Gastroesophageal sphincter (tissue), 4 donors: Measurements from ENCODE around the gene DISC1. TPM values are rescaled to one million over a fixed set of nuclear protein-coding genes. Genes with fewer than 3 reads are reported as not detected.

Experiments used
- ATAC-seq: fragments of 150-250 bp; one replicate; pipeline ENCODE4 v1.9.1; 2016; ENCODE audit warnings: mild to moderate bottlenecking, moderate library complexity
- H3K27ac ChIP-seq, 4 donors: fragments of 200-600 bp; sonication (generic) in 3 of 4; 1 replicate in 3 of 4; 2 replicates in 1 of 4; pipeline ENCODE4 v1.5.1; 2016 to 2019
- H3K27me3 ChIP-seq: fragments of 200-600 bp; sonication (generic); one replicate; pipeline ENCODE4 v1.5.1; 2019
- H3K36me3 ChIP-seq, 2 donors: fragments of 200-600 bp; sonication (generic); one replicate each; pipeline ENCODE4 v1.5.1; 2019; ENCODE audit warnings: control low read depth in 1 of 2
- H3K4me1 ChIP-seq, 3 donors: fragments of 200-600 bp; sonication (generic); 1 replicate in 2 of 3; 2 replicates in 1 of 3; pipeline ENCODE4 v1.5.1; 2016 to 2019; ENCODE audit warnings: control low read depth in 2 of 3
- H3K4me3 ChIP-seq, 2 donors: fragments of 200-600 bp; sonication (generic); one replicate each; pipeline ENCODE4 v1.5.1; 2019; ENCODE audit warnings: mild to moderate bottlenecking in 1 of 2, moderate library complexity in 1 of 2
- H3K9me3 ChIP-seq, 3 donors: fragments of 200-600 bp; sonication (generic); one replicate each; pipeline ENCODE4 v1.5.1; 2017 to 2019; ENCODE audit warnings: control low read depth in 2 of 3
- EP300 ChIP-seq: sonication (generic); formaldehyde crosslinking; IDR thresholded peaks from one replicate; pipeline ENCODE4 v1.6.1; 2017; ENCODE audit warnings: antibody characterized with exemption, mild to moderate bottlenecking
- POLR2A ChIP-seq, 2 donors: fragments of 450-650 bp; IDR thresholded peaks; one replicate each; pipeline ENCODE4 v1.6.1; 2017; ENCODE audit warnings: antibody characterized with exemption in 2 of 2, mild to moderate bottlenecking in 2 of 2, moderate library complexity in 1 of 2
- POLR2AphosphoS5 ChIP-seq: sonication (generic); formaldehyde crosslinking; IDR thresholded peaks from one replicate; pipeline ENCODE4 v1.6.1; 2017; ENCODE audit warnings: antibody characterized with exemption
- WGBS, 2 donors: methylation state at CpG; one replicate each; pipeline ENCODE4 v1.1.5; 2018; ENCODE audit warnings: low coverage in 1 of 2; 5-methylcytosine and 5-hydroxymethylcytosine counted together
- total RNA-seq, 4 donors: library from RNA; depleted of rRNA; stranded (reverse); fragments of >200 nt; gene quantifications; one replicate each; pipeline ENCODE4 v1.1.0, GENCODE V29; 2016
- TF ChIP-seq, protein P1 (sequence below), 4 experiments: fragments of 200-600 bp in 2 of 4; fragments of 450-650 bp in 2 of 4; sonication (generic) in 1 of 4; IDR thresholded peaks; one replicate each; pipeline ENCODE4 v1.5.1; 2017 to 2019; ENCODE audit warnings: antibody characterized with exemption in 4 of 4, mild to moderate bottlenecking in 2 of 4, moderate library complexity in 2 of 4

Gene DISC1
- total RNA-seq, 4 donors from 2014 or later = 4.4 to 9.8 (median 6.8) TPM

DNA sequence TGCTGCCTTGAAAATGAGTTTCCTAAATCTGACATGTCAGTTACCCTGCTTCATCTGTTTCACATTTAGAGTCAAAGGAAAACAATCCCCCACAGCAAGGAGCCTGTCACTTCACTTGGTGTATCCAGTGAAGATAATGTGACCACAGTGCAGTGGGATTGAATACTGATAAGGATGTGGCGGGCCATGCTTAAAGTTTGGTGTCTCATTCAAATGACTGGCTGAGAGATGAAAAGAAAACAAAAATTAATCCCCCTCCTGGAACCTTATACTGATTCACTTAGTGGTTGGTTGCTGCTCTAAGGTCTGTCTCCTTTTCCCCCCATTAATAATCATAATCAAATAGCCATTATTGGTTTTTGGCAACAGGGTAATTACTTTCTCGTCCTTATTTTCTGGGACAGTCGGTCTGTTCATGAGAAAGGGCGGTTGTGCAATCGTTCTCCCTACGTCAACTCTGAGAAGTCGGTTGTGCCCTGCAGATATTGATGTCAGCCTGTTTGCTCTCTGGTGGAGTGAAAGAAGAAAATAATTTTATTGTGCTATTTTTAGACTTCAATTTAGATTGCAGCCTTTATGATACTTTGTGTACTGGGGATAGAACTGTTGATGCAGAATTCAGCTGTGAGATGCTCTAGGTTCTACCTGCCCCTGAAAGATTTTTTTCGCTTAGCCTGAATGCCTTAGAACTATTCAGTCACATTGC is 360.2 kb downstream of the DISC1 start:
- Histone ChIP-seq H3K4me1 (peaks cover 0 to 6% (median 0%) of the 10 kb centered on the region in 3 donors), H3K4me3 (no peak overlapping the region), H3K27me3 (no peaks in the 10 kb centered on the region), H3K36me3 (no peaks in the 10 kb centered on the region), H3K9me3 (no peaks in the 10 kb centered on the region), H3K27ac (peak overlapping the region in 2 of 4 donors; percentile 6 to 40)
- 85 to 93% methylated on average over 7 to 8 of the region's 8 CpGs for WGBS, 2 donors
- TF ChIP-seq EP300 (no peak), POLR2AphosphoS5 (no peak), POLR2A (IDR thresholded peaks at IDR 0.05) (no peak)
- TF ChIP-seq, protein P1, sequence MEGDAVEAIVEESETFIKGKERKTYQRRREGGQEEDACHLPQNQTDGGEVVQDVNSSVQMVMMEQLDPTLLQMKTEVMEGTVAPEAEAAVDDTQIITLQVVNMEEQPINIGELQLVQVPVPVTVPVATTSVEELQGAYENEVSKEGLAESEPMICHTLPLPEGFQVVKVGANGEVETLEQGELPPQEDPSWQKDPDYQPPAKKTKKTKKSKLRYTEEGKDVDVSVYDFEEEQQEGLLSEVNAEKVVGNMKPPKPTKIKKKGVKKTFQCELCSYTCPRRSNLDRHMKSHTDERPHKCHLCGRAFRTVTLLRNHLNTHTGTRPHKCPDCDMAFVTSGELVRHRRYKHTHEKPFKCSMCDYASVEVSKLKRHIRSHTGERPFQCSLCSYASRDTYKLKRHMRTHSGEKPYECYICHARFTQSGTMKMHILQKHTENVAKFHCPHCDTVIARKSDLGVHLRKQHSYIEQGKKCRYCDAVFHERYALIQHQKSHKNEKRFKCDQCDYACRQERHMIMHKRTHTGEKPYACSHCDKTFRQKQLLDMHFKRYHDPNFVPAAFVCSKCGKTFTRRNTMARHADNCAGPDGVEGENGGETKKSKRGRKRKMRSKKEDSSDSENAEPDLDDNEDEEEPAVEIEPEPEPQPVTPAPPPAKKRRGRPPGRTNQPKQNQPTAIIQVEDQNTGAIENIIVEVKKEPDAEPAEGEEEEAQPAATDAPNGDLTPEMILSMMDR (IDR thresholded peaks at IDR 0.05) = no peak
- ATAC-seq = no peak

DNA sequence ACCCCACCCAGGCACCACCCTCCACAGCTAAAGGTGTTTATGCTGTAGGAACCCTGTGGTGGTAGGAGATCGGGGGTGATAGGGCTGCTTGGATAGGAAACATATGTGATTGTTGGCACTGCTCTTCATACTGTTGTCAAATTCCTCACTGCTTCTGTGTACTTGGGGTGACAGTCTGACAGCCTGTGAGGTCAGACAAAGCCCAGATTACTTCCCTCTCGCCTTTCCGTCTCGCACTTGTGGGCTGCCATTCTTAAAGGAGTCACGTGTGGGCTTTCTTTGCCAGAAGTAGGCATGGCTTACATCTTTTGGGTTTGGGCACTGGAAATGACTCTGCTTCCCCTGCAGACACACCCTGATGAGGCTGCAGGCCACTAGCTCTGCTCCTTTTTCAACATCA is 363.8 kb downstream of the DISC1 start:
- H3K27ac ChIP-seq = peak overlapping the region in 3 of 4 donors; percentile 5 to 33 (median 22)
- no peaks in the 10 kb centered on the region for H3K9me3 ChIP-seq
- no peaks in the 10 kb centered on the region for H3K36me3 ChIP-seq
- H3K27me3 ChIP-seq = no peaks in the 10 kb centered on the region
- H3K4me1 ChIP-seq = peaks cover 0 to 6% (median 0%) of the 10 kb centered on the region in 3 donors
- no peak overlapping the region for H3K4me3 ChIP-seq
- TF ChIP-seq, protein P1 (IDR thresholded peaks at IDR 0.05) = no peak
- 36 to 46% methylated on average over 2 to 4 of the region's 5 CpGs for WGBS, 2 donors
- peak; percentile 60 for ATAC-seq

DNA sequence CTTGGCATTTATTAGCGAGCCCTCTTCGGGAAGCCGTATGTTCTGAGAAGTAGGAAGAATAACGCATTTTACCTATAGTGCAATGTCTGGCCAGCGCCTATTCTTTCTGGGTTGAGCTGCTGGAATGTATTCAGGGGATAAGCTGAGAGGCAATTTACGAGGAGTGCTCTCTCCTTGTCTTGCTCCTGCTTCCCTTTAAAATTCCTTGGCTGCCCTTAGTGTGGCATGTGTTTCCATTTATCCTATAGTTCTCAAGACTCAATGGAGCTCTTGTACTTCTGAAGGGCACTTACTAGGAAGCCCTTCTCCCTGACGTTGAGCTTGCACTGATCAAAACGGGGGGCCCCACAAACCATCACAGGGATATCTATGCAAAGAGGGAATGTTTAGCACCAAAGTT is 364.6 kb downstream of the DISC1 start:
- Histone ChIP-seq H3K36me3 (no peaks in the 10 kb centered on the region), H3K27ac (peak overlapping the region in 1 of 4 donors; percentile 5), H3K9me3 (no peaks in the 10 kb centered on the region), H3K4me1 (peaks cover 0 to 6% (median 0%) of the 10 kb centered on the region in 3 donors), H3K4me3 (no peak overlapping the region), H3K27me3 (no peaks in the 10 kb centered on the region)
- no peak for ATAC-seq
- 86 to 87% methylated on average over 7 of the region's 8 CpGs for WGBS, 2 donors
- TF ChIP-seq, protein P1 (IDR thresholded peaks at IDR 0.05) = no peak
- TF ChIP-seq POLR2A (IDR thresholded peaks at IDR 0.05) = no peak
- no peak for TF ChIP-seq POLR2AphosphoS5
- no peak for TF ChIP-seq EP300

DNA sequence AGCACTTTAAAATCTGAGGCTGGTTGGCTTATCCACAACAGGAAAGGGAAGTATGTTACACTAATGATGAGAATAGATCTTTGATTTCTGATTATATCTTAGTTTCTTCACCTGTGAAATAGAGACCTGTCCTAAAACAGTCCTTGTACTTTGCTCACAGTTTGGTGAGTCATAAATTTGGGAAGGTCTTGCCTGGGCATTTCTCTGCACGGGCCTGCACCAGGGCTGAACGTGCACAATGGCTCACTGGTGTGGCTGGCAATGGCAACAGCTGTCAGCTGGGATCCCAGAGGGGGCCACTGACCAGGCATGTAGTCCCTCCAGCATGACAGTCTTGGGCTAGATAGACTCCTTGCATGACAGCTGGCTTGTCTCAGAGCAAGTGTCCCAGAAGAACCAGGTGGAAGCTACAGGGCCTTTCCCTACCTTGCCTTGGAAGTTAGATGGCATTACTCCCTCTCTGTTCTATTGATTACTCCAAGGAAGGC is 367.4 kb downstream of the DISC1 start:
- 75% methylated on average over 2 of the region's 2 CpGs; no CpG with 5 or more reads in 1 of the 2 donors for WGBS, 2 donors
- ATAC-seq = no peak
- Histone ChIP-seq H3K27me3 (no peaks in the 10 kb centered on the region), H3K4me1 (peaks cover 0 to 6% (median 0%) of the 10 kb centered on the region in 3 donors), H3K4me3 (no peak overlapping the region), H3K36me3 (no peaks in the 10 kb centered on the region), H3K27ac (no peak overlapping the region), H3K9me3 (no peaks in the 10 kb centered on the region)
- TF ChIP-seq, protein P1 (IDR thresholded peaks at IDR 0.05) = no peak
- TF ChIP-seq POLR2AphosphoS5 = no peak
- no peak for TF ChIP-seq EP300

DNA sequence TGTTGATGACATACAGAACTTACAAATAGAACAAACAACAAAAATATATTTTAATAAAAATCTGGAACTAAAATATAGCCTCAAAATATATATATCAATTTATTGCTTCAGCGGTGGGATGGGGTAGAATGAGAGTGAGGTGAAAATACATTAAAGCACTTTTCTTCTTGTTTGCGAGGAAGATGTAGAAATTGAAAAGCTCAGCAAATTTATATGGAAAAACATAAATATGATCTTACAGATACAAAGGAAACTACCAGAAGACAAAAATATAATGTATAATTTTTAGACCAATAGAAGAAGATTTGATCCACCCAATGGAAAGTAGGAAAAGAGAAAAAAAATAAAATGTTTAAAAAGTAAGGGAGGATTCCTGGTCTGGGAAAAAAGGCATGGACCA is 372.2 kb downstream of the DISC1 start:
- no peaks in the 10 kb centered on the region for H3K4me1 ChIP-seq
- no peaks in the 10 kb centered on the region for H3K27me3 ChIP-seq
- ATAC-seq = no peak
- TF ChIP-seq POLR2A (IDR thresholded peaks at IDR 0.05) (no peak), POLR2AphosphoS5 (no peak), EP300 (no peak)
- TF ChIP-seq, protein P1 (IDR thresholded peaks at IDR 0.05) = no peak
- H3K36me3 ChIP-seq = no peaks in the 10 kb centered on the region
- H3K9me3 ChIP-seq = no peaks in the 10 kb centered on the region
- H3K4me3 ChIP-seq = no peak overlapping the region
- no peak overlapping the region for H3K27ac ChIP-seq
- 95 to 100% methylated on average over 2 of the region's 2 CpGs for WGBS, 2 donors
